Measurements from ENCODE around the gene AKT1. TPM values are rescaled to one million over a fixed set of nuclear protein-coding genes. Genes with fewer than 3 reads are reported as not detected.

AKT1 gene
- total and polyA plus RNA-seq, 2 of the 13 experiments (the other 11 are each of a cell fraction or from before 2014, with no cell fraction given), result 96.2 to 116 TPM

GRCh38 chr14:104735830-104736642, 59.5 kb downstream of the AKT1 start (continued):
- TF ChIP-seq SOX6 (IDR thresholded peaks at IDR 0.05), result no peak
- peak; percentile 49; the same call in 1 of the 2 replicates for TF ChIP-seq SOX6 (CRISPR knock-in tag; IDR thresholded peaks at IDR 0.05)
- peak; percentile 87 for TF ChIP-seq TBX2 (CRISPR knock-in tag; IDR thresholded peaks at IDR 0.05; ENCODE audit: borderline replicate concordance)
- TF ChIP-seq ZNF644 (CRISPR knock-in tag; IDR thresholded peaks at IDR 0.05; ENCODE audit: low read depth), result no peak
- peak; percentile 81 for TF ChIP-seq ZNF543 (CRISPR knock-in tag; IDR thresholded peaks at IDR 0.05)
- TF ChIP-seq AKAP8 (CRISPR knock-in tag; IDR thresholded peaks at IDR 0.05), result peak; percentile 85; the same call in 1 of the 2 replicates
- no peak for TF ChIP-seq ZNF768 (CRISPR knock-in tag; IDR thresholded peaks at IDR 0.05)
- TF ChIP-seq KAT7 (CRISPR knock-in tag; IDR thresholded peaks at IDR 0.05; ENCODE audit: borderline replicate concordance), result no peak
- peak; percentile 94 for TF ChIP-seq ZBTB33 (CRISPR knock-in tag; IDR thresholded peaks at IDR 0.05)
- TF ChIP-seq ZNF501 (CRISPR knock-in tag; IDR thresholded peaks at IDR 0.05), result peak; percentile 86
- no peak for TF ChIP-seq GTF3A (CRISPR knock-in tag; conservative IDR thresholded peaks at IDR 0.05)
- peak; percentile 91 for TF ChIP-seq FOXA3 (CRISPR knock-in tag; IDR thresholded peaks at IDR 0.05)
- TF ChIP-seq GPBP1L1 (CRISPR knock-in tag; IDR thresholded peaks at IDR 0.05), result no peak
- TF ChIP-seq RCOR2 (CRISPR knock-in tag; IDR thresholded peaks at IDR 0.05), result peak; percentile 85
- TF ChIP-seq ZNF646 (CRISPR knock-in tag; IDR thresholded peaks at IDR 0.05), result 0 out of 2 replicates have a peak, but pooled peaks have one; percentile 21
- TF ChIP-seq ZNF124 (CRISPR knock-in tag; IDR thresholded peaks at IDR 0.05), result peak; percentile 82; the same call in 1 of the 2 replicates
- no peak for TF ChIP-seq ZNF737 (CRISPR knock-in tag; IDR thresholded peaks at IDR 0.05; ENCODE audit: borderline replicate concordance)
- 0 out of 2 replicates have a peak, but pooled peaks have one; percentile 68 for TF ChIP-seq ZSCAN29 (CRISPR knock-in tag; conservative IDR thresholded peaks at IDR 0.05)
- TF ChIP-seq GATA4 (IDR thresholded peaks at IDR 0.05; ENCODE audit: borderline replicate concordance, low read depth), result no peak
- TF ChIP-seq SIX1 (CRISPR knock-in tag; IDR thresholded peaks at IDR 0.05; ENCODE audit: borderline replicate concordance), result peak; percentile 54; the same call in 1 of the 2 replicates
